K562 (cell line): ENCODE measurements around the gene SPDYA. TPM values are rescaled to one million over a fixed set of nuclear protein-coding genes. Genes with fewer than 3 reads are reported as not detected.
A peak's percentile ranks its signal among the peaks of the same experiment; 100 is the strongest.

Experiments
- CBFA2T2 ChIP-seq: fragments of 450-650 bp; conservative IDR thresholded peaks from 2 replicates; pipeline ENCODE4 v1.6.1; 2017; ENCODE audit warnings: mild to moderate bottlenecking
- MYNN ChIP-seq, 2 experiments: sonication (generic); formaldehyde crosslinking in 1 of 2; IDR thresholded peaks; 2 replicates each; pipeline versions ENCODE4 v1.5.0 to v1.6.1; 2016 to 2020; ENCODE audit warnings: antibody characterized with exemption in 1 of 2, missing genetic modification reagents in 1 of 2
- RBM25 ChIP-seq: fragments of 200-400 bp; formaldehyde crosslinking; IDR thresholded peaks from 2 replicates; pipeline ENCODE4 v1.6.1; 2018; ENCODE audit warnings: low read length, low read depth, moderate library complexity; ENCODE audit not compliant: severe bottlenecking
- SMAD1 ChIP-seq: fragments of 150-350 bp; IDR thresholded peaks from 2 replicates; pipeline ENCODE4 v1.6.1; 2014; ENCODE audit warnings: low read length, low read depth; ENCODE audit not compliant: partially characterized antibody
- ZC3H11A ChIP-seq: IDR thresholded peaks from 2 replicates; pipeline ENCODE4 v1.6.1; 2012; ENCODE audit warnings: low read depth, low read length, improper control_type of control experiment
- ZSCAN29 ChIP-seq: fragments of 450-650 bp; IDR thresholded peaks from 2 replicates; pipeline ENCODE4 v1.6.1; 2017
- ZSCAN32 ChIP-seq: fragments of 450-650 bp; formaldehyde crosslinking; IDR thresholded peaks from 2 replicates; pipeline ENCODE4 v1.4.0; 2020; ENCODE audit warnings: mild to moderate bottlenecking, moderate library complexity
- polyA plus RNA-seq, 8 experiments: library from polyadenylated mRNA; depleted of rRNA in 4 of 8; stranded (reverse) in 5 of 8; unstranded in 3 of 8; fragments of >200 nt; fragmentation: Nextera tagmentation in 2 of 8; fragmentation: Illumina TruSeq in 1 of 8; extraction: Ambion mirVana in 2 of 8; extraction: Trizol in 1 of 8; gene quantifications; 2 replicates each; pipeline versions ENCODE4 v1.2.1 to v1.2.3, GENCODE V29; 2011 to 2014; ENCODE audit warnings: inconsistent platforms in 1 of 8, missing spikeins in 1 of 8
- total RNA-seq, 7 experiments: library from RNA; depleted of rRNA in 6 of 7; stranded (reverse); fragments of >200 nt in 6 of 7; fragmentation: Illumina TruSeq in 2 of 7; extraction: Trizol in 2 of 7; gene quantifications; 2 replicates each; pipeline versions ENCODE4 v1.2.1 to v1.2.3, GENCODE V29; 2011 to 2021; ENCODE audit warnings: low replicate concordance in 1 of 7
- TF ChIP-seq, protein P1 (sequence below): fragments of 450-650 bp; IDR thresholded peaks from 2 replicates; pipeline ENCODE4 v1.6.1; 2016; ENCODE audit warnings: missing biosample characterization, missing genetic modification characterization
- TF ChIP-seq, protein P2 (sequence below): fragments of 450-650 bp; formaldehyde crosslinking; IDR thresholded peaks from 2 replicates; pipeline ENCODE4 v1.4.0; 2022; ENCODE audit warnings: missing genetic modification characterization
- TF ChIP-seq, protein P3 (sequence below): conservative IDR thresholded peaks from 2 replicates; pipeline ENCODE4 v1.6.1; 2011; ENCODE audit warnings: low read depth, mild to moderate bottlenecking, low read length; ENCODE audit not compliant: control insufficient read depth
- TF ChIP-seq, protein P4 (sequence below): fragments of 200-800 bp; sonication (Bioruptor generic); IDR thresholded peaks from 2 replicates; pipeline ENCODE4 v1.6.1; 2016; ENCODE audit warnings: missing genetic modification characterization, missing compliant biosample characterization
- TF ChIP-seq, protein P5 (sequence below), 2 experiments: fragments of 450-650 bp; conservative IDR thresholded peaks; 2 replicates each; pipeline ENCODE4 v1.6.1; 2017; ENCODE audit warnings: mild to moderate bottlenecking in 2 of 2, moderate library complexity in 2 of 2
- TF ChIP-seq, protein P6 (sequence below): fragments of 200-400 bp; formaldehyde crosslinking; IDR thresholded peaks from 2 replicates; pipeline ENCODE4 v1.6.1; 2017; ENCODE audit warnings: mild to moderate bottlenecking, low read depth, low read length, moderate library complexity

Gene SPDYA
- total and polyA plus RNA-seq, 9 of the 15 experiments (the other 6 are each of a cell fraction or from before 2014, with no cell fraction given): 0.05 to 1.6 (median 0.30) TPM; not detected in 1

DNA sequence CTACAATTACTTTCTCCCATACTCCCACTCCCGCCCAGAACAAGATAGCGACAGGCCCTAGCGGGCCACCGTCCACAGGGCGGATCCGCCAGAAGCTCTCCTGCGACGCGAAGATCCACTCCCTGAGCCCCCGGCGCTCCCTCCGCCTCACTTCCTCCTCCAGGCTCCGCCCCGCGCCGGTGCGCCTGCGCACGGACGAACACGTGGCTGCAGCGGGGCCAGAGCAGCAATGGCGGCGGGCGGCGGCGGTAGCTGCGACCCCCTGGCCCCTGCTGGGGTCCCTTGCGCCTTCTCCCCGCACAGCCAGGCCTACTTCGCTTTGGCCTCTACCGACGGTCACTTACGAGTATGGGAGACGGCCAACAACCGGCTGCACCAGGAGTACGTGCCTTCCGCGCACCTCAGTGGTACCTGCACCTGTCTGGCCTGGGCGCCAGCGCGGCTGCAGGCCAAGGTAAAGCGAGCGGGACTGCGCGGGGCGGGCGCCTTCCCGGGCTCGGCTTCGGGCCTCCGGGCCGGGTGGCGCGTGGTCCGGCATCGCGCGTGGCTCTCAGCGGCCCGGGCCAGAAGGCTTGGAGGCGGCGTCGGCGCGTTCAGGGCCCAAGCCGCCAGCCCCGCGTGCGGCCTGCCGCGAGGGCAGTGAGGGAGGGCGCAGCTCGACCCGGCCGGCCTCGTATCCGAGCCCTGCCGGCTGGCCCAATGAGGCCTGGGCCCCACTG, 84.0 kb downstream of the SPDYA start, which contains the start of gene WDR43 (continued):
- TF ChIP-seq, protein P1, sequence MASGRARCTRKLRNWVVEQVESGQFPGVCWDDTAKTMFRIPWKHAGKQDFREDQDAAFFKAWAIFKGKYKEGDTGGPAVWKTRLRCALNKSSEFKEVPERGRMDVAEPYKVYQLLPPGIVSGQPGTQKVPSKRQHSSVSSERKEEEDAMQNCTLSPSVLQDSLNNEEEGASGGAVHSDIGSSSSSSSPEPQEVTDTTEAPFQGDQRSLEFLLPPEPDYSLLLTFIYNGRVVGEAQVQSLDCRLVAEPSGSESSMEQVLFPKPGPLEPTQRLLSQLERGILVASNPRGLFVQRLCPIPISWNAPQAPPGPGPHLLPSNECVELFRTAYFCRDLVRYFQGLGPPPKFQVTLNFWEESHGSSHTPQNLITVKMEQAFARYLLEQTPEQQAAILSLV (tag): no peak
- TF ChIP-seq ZSCAN32 (CRISPR knock-in tag): no peak
- TF ChIP-seq, protein P2, sequence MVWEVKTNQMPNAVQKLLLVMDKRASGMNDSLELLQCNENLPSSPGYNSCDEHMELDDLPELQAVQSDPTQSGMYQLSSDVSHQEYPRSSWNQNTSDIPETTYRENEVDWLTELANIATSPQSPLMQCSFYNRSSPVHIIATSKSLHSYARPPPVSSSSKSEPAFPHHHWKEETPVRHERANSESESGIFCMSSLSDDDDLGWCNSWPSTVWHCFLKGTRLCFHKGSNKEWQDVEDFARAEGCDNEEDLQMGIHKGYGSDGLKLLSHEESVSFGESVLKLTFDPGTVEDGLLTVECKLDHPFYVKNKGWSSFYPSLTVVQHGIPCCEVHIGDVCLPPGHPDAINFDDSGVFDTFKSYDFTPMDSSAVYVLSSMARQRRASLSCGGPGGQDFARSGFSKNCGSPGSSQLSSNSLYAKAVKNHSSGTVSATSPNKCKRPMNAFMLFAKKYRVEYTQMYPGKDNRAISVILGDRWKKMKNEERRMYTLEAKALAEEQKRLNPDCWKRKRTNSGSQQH (CRISPR knock-in tag): no peak
- no peak for TF ChIP-seq MYNN (IDR thresholded peaks at IDR 0.05)
- no peak for TF ChIP-seq MYNN (CRISPR knock-in tag; IDR thresholded peaks at IDR 0.05)
- peak; percentile 72 for TF ChIP-seq SMAD1
- TF ChIP-seq, protein P3, sequence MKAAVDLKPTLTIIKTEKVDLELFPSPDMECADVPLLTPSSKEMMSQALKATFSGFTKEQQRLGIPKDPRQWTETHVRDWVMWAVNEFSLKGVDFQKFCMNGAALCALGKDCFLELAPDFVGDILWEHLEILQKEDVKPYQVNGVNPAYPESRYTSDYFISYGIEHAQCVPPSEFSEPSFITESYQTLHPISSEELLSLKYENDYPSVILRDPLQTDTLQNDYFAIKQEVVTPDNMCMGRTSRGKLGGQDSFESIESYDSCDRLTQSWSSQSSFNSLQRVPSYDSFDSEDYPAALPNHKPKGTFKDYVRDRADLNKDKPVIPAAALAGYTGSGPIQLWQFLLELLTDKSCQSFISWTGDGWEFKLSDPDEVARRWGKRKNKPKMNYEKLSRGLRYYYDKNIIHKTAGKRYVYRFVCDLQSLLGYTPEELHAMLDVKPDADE: peak; percentile 81
- TF ChIP-seq CBFA2T2: 0 out of 2 replicates have a peak, but pooled peaks have one; percentile 8
- no peak for TF ChIP-seq ZC3H11A
- TF ChIP-seq ZSCAN29: no peak
- TF ChIP-seq, protein P4, sequence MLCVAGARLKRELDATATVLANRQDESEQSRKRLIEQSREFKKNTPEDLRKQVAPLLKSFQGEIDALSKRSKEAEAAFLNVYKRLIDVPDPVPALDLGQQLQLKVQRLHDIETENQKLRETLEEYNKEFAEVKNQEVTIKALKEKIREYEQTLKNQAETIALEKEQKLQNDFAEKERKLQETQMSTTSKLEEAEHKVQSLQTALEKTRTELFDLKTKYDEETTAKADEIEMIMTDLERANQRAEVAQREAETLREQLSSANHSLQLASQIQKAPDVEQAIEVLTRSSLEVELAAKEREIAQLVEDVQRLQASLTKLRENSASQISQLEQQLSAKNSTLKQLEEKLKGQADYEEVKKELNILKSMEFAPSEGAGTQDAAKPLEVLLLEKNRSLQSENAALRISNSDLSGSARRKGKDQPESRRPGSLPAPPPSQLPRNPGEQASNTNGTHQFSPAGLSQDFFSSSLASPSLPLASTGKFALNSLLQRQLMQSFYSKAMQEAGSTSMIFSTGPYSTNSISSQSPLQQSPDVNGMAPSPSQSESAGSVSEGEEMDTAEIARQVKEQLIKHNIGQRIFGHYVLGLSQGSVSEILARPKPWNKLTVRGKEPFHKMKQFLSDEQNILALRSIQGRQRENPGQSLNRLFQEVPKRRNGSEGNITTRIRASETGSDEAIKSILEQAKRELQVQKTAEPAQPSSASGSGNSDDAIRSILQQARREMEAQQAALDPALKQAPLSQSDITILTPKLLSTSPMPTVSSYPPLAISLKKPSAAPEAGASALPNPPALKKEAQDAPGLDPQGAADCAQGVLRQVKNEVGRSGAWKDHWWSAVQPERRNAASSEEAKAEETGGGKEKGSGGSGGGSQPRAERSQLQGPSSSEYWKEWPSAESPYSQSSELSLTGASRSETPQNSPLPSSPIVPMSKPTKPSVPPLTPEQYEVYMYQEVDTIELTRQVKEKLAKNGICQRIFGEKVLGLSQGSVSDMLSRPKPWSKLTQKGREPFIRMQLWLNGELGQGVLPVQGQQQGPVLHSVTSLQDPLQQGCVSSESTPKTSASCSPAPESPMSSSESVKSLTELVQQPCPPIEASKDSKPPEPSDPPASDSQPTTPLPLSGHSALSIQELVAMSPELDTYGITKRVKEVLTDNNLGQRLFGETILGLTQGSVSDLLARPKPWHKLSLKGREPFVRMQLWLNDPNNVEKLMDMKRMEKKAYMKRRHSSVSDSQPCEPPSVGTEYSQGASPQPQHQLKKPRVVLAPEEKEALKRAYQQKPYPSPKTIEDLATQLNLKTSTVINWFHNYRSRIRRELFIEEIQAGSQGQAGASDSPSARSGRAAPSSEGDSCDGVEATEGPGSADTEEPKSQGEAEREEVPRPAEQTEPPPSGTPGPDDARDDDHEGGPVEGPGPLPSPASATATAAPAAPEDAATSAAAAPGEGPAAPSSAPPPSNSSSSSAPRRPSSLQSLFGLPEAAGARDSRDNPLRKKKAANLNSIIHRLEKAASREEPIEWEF (CRISPR knock-in tag): no peak
- TF ChIP-seq, protein P5, sequence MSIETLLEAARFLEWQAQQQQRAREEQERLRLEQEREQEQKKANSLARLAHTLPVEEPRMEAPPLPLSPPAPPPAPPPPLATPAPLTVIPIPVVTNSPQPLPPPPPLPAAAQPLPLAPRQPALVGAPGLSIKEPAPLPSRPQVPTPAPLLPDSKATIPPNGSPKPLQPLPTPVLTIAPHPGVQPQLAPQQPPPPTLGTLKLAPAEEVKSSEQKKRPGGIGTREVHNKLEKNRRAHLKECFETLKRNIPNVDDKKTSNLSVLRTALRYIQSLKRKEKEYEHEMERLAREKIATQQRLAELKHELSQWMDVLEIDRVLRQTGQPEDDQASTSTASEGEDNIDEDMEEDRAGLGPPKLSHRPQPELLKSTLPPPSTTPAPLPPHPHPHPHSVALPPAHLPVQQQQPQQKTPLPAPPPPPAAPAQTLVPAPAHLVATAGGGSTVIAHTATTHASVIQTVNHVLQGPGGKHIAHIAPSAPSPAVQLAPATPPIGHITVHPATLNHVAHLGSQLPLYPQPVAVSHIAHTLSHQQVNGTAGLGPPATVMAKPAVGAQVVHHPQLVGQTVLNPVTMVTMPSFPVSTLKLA (conservative IDR thresholded peaks at IDR 0.05): peak; percentile 98
- no peak for TF ChIP-seq RBM25
- TF ChIP-seq, protein P6, sequence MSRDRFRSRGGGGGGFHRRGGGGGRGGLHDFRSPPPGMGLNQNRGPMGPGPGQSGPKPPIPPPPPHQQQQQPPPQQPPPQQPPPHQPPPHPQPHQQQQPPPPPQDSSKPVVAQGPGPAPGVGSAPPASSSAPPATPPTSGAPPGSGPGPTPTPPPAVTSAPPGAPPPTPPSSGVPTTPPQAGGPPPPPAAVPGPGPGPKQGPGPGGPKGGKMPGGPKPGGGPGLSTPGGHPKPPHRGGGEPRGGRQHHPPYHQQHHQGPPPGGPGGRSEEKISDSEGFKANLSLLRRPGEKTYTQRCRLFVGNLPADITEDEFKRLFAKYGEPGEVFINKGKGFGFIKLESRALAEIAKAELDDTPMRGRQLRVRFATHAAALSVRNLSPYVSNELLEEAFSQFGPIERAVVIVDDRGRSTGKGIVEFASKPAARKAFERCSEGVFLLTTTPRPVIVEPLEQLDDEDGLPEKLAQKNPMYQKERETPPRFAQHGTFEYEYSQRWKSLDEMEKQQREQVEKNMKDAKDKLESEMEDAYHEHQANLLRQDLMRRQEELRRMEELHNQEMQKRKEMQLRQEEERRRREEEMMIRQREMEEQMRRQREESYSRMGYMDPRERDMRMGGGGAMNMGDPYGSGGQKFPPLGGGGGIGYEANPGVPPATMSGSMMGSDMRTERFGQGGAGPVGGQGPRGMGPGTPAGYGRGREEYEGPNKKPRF: no peak
